HG03575 (cell line): Measurements from ENCODE around the gene DPYSL3.
"Not testable (repeated sequence)": the region's sequence is repeated elsewhere in the genome, so short reads cannot be mapped to it uniquely, and the experiment has no call there.

Source experiments
- ATAC-seq: cut with Tn5 transposase; IDR thresholded peaks from one replicate; pipeline ENCODE4 v1.9.1; 2021; ENCODE audit not compliant: unreplicated experiment, insufficient number of reproducible peaks, low FRiP score; ENCODE audit errors: extremely low read depth

The DPYSL3 gene

DNA sequence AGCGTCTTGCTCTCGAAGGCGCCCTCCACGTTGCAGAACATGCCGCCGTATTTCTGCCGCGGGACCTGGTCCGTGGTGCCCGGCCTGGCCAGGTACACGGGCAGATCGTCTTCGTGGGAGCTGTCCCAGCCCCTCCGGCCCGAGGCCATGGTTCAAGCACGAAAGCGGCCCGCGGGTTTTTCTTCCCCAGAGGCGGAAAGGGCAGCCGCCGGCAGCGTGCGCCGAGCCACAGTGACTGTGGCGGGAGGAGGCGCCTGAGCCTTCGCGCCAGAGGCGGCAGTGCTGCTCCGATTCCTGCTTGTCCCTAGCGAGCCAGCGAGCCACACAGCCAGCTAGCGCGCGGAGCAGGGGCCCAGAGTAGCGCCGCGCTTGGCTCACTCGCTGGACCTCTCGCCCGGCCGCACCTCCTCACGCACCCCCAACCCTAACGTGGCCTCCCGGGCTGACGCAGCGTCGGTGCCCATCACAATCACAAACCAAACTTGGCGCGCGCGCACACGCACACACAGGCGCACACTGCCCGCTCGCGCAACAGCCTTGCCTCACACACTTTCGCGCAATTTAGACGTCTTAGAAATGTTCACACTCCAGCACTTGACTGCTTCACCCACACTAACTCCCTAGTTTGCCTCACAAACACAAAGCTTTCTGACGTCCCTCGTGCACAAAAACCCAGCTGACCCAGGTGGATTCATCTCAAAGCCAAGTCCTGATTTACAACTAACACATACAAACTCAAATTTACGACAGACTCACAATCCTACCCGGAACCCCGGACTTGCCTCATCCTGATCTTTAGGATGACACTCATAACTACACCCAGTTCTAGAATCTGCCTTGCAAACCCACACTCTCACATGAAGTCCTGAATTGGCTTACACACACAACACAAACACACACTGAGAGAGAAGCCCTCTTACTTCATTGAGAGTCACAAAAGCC, at the start of gene DPYSL3:
TSS of gene DPYSL3 (minus strand) at position 359 of the 942 bp plus-strand sequence. CDS start at position 149, 210 bp downstream.
- no peak for ATAC-seq

DNA sequence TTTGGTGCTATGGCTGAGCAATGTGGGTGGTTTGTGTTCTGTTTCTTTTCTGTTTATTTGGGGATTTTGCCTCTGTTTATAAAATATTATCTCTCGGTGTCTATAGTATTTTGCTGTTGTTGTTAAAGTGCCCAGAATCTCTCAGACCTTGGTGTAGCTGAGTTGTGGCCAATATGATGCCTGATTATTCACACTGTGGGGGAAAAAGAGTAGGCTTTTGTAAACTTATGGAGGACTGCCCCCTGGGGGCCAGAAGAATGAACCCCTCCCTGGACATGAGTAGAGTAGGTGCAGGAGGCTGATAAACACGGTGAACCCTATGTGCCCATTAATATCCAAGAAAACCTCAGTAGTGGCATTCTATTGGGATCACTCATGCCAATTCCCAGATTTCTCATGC, 49.0 kb upstream of the DPYSL3 start:
- ATAC-seq, result no peak

GRCh38 chr5:147557876-147558745, 48.2 kb upstream of the DPYSL3 start:
- no peak for ATAC-seq

GRCh38 chr5:147555176-147555575, 45.3 kb upstream of the DPYSL3 start:
- ATAC-seq, result no peak

DNA sequence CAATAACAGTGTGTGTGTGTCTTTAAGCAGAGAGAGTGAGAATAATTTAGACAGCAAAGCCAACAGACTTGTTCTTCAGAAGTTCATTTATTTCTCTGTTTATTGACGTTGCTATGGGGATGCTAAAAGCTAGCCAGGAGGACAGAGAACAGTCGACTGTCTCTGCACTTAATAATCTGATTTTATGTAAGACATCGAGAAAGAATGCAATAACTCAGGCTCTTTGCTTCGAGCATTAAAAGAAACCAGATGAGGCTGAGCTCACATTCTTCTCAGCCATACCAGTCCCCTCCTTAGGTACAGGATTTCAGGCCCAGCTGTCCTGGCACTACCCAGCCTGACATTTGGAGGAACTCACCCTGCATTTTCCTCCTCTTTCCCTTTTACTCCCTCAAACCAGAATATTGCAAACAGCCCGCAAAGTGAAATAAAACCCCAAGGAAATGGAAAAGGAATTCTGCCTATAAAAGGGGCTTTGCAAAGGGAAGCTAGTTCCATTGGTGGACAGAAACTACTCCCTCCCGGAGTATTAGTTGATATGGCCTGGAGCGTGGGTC, 44.5 kb upstream of the DPYSL3 start:
- ATAC-seq, result no peak

GRCh38 chr5:147553817-147554216, 43.9 kb upstream of the DPYSL3 start:
- not testable (repeated sequence) for ATAC-seq

GRCh38 chr5:147552897-147553296, 43.0 kb upstream of the DPYSL3 start:
- no peak for ATAC-seq

DNA sequence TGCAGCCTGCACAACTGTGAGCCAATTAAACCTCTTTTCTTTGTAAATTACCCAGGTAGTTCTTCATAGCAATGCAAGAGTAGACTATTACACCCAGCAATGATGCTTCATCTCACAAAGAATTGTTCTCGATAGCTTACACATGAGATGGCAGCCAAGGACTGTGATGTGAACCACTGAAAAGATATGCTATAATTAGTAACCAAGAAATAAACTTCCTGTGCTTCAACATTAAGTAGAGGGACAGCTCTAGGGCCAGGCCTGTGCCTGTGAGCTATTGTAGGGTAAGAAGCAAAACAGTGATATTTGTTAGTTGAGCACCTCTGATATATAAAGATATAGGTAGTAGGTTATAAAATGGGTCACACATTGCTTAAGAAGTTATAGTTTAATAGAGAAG, 41.8 kb upstream of the DPYSL3 start:
- no peak for ATAC-seq

DNA sequence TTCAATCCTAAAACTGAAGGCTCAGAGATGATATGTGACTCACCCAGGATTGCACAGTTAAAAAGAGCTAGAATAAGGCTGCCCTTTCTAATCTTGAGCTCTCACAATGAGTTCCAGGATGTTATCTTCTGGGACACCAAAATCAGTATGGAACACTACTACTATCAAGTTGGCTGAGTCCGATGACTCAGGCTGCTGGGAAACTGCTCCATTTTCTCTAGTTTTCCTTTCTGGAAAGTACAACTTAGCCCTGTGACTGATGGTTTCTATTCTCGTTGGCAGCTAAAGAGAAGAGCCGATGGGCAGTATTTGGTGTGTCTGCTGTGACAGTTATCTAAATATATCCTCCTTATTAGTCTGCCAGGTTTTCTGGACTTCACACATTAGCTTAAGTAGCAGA, 37.9 kb upstream of the DPYSL3 start:
- no peak for ATAC-seq

DNA sequence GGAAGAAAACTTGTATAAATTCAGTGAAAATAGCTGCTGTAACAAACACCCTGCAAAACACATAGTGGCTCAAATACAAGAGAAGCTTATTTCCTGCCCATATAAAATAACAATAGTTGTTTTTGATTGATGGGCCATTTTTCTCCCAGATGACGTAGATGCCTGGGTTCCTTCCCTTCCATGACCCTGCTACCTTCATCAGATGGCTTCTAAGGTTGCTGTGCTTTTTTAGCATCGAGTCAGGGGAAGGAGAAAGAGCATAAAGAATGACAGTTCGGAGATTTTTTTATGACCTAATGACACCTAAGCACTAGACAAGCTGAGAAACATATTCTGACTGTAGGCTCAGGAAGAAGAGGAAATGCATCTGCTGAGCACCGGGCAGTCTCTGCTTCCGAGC, 34.7 kb upstream of the DPYSL3 start:
- no peak for ATAC-seq

DNA sequence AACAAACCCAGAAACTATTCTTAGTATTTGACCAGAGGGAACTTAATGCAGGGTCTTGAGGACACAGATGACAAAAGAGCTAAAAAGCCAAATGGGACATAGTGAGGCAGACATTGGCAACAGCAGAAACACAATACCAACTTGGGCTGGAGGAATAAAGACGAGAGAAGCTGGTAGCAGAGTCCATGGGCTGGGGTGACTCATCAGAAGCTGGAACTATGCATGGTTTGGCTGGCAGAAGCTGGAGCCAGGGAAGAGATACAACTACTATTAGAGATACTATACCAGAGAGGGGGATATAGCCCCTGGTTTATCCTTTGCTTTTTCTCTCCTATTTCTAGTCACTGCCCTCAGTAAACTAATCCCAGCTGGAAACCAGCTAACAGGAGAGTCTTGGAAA, 29.2 kb upstream of the DPYSL3 start:
- ATAC-seq, result no peak

- no peak for ATAC-seq
Measured at GRCh38 chr5:147538236-147538635, 28.4 kb upstream of the DPYSL3 start.

GRCh38 chr5:147534172-147534951, 24.5 kb upstream of the DPYSL3 start:
- ATAC-seq, result no peak

- ATAC-seq, result no peak
Measured at GRCh38 chr5:147532156-147532555, 22.3 kb upstream of the DPYSL3 start.

DNA sequence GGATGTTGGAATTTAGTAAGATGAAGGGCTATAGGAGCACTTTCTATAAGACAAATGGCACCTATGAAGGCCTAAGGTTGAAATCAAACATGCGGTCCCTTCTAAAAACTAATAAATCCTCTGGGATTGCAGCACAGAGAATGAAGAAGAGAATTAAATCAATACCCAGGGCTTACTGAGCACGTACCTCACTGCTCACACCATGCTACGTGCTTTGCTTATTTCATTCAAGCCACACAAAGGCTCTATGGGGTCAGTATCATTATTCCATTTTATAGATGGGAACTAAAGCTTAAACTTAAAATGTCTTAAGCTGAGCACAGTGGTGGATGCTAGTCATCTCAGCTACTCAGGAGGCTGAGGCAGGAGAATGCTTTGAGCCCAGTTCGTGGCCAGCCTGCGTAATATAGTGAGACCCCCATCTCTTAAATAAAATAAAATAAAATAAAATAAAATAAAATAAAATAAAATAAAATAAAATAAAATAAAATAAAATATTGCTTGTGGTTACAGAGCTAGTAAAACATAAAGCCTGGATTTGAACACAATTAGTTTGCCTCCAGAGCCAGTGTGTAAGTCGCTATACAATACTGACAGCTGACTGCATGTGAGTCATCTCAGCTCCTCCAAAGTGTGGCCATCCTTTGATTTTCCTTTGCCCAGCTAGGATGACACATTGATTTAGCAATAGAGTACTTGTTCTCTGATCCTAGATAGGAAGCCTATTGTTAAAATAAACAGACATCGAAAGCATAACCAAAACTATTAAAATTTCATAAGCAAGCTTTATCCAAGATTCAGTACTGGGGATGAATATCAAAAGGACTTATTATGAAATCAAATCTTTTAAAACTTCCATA, 20.9 kb upstream of the DPYSL3 start:
- ATAC-seq, result no peak

- ATAC-seq, result no peak
Measured at GRCh38 chr5:147523069-147523468, 13.2 kb upstream of the DPYSL3 start.

DNA sequence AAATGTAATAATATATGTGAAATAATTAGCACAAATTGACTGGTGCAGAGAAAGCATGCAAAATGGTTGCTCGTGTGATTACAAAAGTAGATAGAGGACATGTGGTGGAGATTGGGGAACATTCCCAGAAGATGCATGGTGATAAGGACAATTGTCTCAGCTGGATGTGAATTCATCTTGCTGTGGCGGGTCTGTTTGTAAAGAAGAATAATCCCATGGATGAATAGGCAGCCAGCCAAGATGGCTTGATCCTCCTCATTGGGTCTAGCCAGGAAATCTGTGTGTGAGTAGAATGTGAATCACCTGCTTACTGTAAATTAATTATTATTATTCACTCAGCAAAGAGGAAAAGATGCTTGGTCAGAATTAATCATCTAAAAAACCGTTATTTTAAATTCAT, 12.6 kb upstream of the DPYSL3 start:
- no peak for ATAC-seq

DNA sequence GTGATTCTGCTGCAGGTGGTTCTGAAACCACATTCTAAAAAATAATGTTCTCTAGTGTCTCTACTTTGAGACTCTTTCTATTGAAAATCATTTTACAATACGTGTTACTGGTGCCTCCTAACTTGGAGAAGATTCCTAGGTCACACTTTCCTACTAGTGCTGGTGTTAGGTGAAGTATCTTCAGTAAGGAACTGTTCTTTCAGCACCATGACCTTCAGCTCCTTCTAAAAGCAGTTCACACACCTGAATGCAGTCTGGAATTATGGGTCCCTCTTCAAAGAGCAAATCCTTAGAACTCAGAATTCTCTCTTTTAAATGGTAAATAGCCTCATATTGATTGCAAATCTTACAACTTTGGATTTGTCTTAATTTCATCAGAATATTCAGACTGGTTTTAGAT, 10.6 kb upstream of the DPYSL3 start:
- no peak for ATAC-seq
